Measurements from ENCODE around the gene RHEB. TPM values are rescaled to one million over a fixed set of nuclear protein-coding genes. Genes with fewer than 3 reads are reported as not detected.

RHEB gene
- total RNA-seq, 1 donor = 77.8 TPM

GRCh38 chr7:151470711-151471110 lies 49.0 kb downstream of the RHEB start:
- DNase-seq (ENCODE audit: insufficient read length, low spot score, missing footprints) = no peak
- peaks cover 35% of the 10 kb centered on the region for H3K36me3 ChIP-seq (ENCODE audit: insufficient read depth, low read length)

GRCh38 chr7:151469281-151469680 lies 50.4 kb downstream of the RHEB start:
- peaks cover 7% of the 10 kb centered on the region for H4K20me1 ChIP-seq (ENCODE audit: insufficient read depth, low read length)
- H3K79me2 ChIP-seq (ENCODE audit: insufficient read depth, low read length) = peaks cover 47% of the 10 kb centered on the region
- no peak for DNase-seq (ENCODE audit: insufficient read length, low spot score, missing footprints)
- H3K27me3 ChIP-seq (ENCODE audit: insufficient read depth, low read length) = no peaks in the 10 kb centered on the region
- no peak overlapping the region for H2AFZ ChIP-seq (ENCODE audit: low read length)
- TF ChIP-seq CTCF (IDR thresholded peaks at IDR 0.05; ENCODE audit: extremely low read depth, low read depth, low read length) = no peak
- peaks cover 43% of the 10 kb centered on the region for H3K36me3 ChIP-seq (ENCODE audit: insufficient read depth, low read length)
- H3K4me1 ChIP-seq (ENCODE audit: insufficient read depth, low read length) = peaks cover 6% of the 10 kb centered on the region
- H3K27ac ChIP-seq (ENCODE audit: low read depth, low read length) = no peak overlapping the region
- H3K9me3 ChIP-seq (ENCODE audit: low read depth, low read length) = no peaks in the 10 kb centered on the region
- H3K4me3 ChIP-seq (ENCODE audit: insufficient read depth, low read length) = no peak overlapping the region
- H3K4me2 ChIP-seq (ENCODE audit: insufficient read depth, low read length) = no peak overlapping the region

More at GRCh38 chr7:151470711-151471110, 49.0 kb downstream of the RHEB start:
- Histone ChIP-seq H3K4me2 (ENCODE audit: insufficient read depth, low read length) (no peak overlapping the region), H3K27ac (ENCODE audit: low read depth, low read length) (no peak overlapping the region), H3K79me2 (ENCODE audit: insufficient read depth, low read length) (peaks cover 60% of the 10 kb centered on the region), H2AFZ (ENCODE audit: low read length) (no peak overlapping the region), H3K4me1 (ENCODE audit: insufficient read depth, low read length) (peaks cover 6% of the 10 kb centered on the region), H3K27me3 (ENCODE audit: insufficient read depth, low read length) (no peaks in the 10 kb centered on the region), H3K9me3 (ENCODE audit: low read depth, low read length) (no peaks in the 10 kb centered on the region), H4K20me1 (ENCODE audit: insufficient read depth, low read length) (peaks cover 7% of the 10 kb centered on the region), H3K4me3 (ENCODE audit: insufficient read depth, low read length) (no peak overlapping the region)
- TF ChIP-seq CTCF (IDR thresholded peaks at IDR 0.05; ENCODE audit: extremely low read depth, low read depth, low read length) = no peak

GRCh38 chr7:151468217-151469018 lies 51.3 kb downstream of the RHEB start:
- Histone ChIP-seq H2AFZ (ENCODE audit: low read length) (no peak overlapping the region), H3K4me2 (ENCODE audit: insufficient read depth, low read length) (no peak overlapping the region), H3K4me3 (ENCODE audit: insufficient read depth, low read length) (no peak overlapping the region), H3K79me2 (ENCODE audit: insufficient read depth, low read length) (peaks cover 38% of the 10 kb centered on the region), H3K27me3 (ENCODE audit: insufficient read depth, low read length) (no peaks in the 10 kb centered on the region), H3K9me3 (ENCODE audit: low read depth, low read length) (no peaks in the 10 kb centered on the region), H4K20me1 (ENCODE audit: insufficient read depth, low read length) (peaks cover 7% of the 10 kb centered on the region), H3K36me3 (ENCODE audit: insufficient read depth, low read length) (peaks cover 43% of the 10 kb centered on the region), H3K4me1 (ENCODE audit: insufficient read depth, low read length) (peaks cover 6% of the 10 kb centered on the region), H3K27ac (ENCODE audit: low read depth, low read length) (peak overlapping the region; percentile 1)
- no peak for TF ChIP-seq CTCF (IDR thresholded peaks at IDR 0.05; ENCODE audit: extremely low read depth, low read depth, low read length)
- DNase-seq (ENCODE audit: insufficient read length, low spot score, missing footprints) = no peak

- TF ChIP-seq CTCF (IDR thresholded peaks at IDR 0.05; ENCODE audit: extremely low read depth, low read depth, low read length) = no peak
- no peak overlapping the region for H3K4me2 ChIP-seq (ENCODE audit: insufficient read depth, low read length)
Observed at GRCh38 chr7:151465169-151465568, 54.5 kb downstream of the RHEB start.

More at GRCh38 chr7:151465169-151465568, 54.5 kb downstream of the RHEB start:
- peaks cover 36% of the 10 kb centered on the region for H3K36me3 ChIP-seq (ENCODE audit: insufficient read depth, low read length)
- no peak overlapping the region for H2AFZ ChIP-seq (ENCODE audit: low read length)
- H3K4me3 ChIP-seq (ENCODE audit: insufficient read depth, low read length) = no peak overlapping the region
- peaks cover 12% of the 10 kb centered on the region for H3K4me1 ChIP-seq (ENCODE audit: insufficient read depth, low read length)
- no peak overlapping the region for H3K27ac ChIP-seq (ENCODE audit: low read depth, low read length)
- peaks cover 18% of the 10 kb centered on the region for H3K79me2 ChIP-seq (ENCODE audit: insufficient read depth, low read length)
- H3K9me3 ChIP-seq (ENCODE audit: low read depth, low read length) = peaks cover 3% of the 10 kb centered on the region
- H4K20me1 ChIP-seq (ENCODE audit: insufficient read depth, low read length) = peaks cover 3% of the 10 kb centered on the region
- no peaks in the 10 kb centered on the region for H3K27me3 ChIP-seq (ENCODE audit: insufficient read depth, low read length)
- no peak for DNase-seq (ENCODE audit: insufficient read length, low spot score, missing footprints)

Data from osteoblast (primary cell).